GM21447 (cell line): ENCODE data around the gene GINS3.
A peak's percentile ranks its signal among the peaks of the same experiment; 100 is the strongest.

Source experiments
- ATAC-seq: cut with Tn5 transposase; IDR thresholded peaks from one replicate; pipeline ENCODE4 v1.9.1; 2021; ENCODE audit not compliant: unreplicated experiment

The GINS3 gene

DNA sequence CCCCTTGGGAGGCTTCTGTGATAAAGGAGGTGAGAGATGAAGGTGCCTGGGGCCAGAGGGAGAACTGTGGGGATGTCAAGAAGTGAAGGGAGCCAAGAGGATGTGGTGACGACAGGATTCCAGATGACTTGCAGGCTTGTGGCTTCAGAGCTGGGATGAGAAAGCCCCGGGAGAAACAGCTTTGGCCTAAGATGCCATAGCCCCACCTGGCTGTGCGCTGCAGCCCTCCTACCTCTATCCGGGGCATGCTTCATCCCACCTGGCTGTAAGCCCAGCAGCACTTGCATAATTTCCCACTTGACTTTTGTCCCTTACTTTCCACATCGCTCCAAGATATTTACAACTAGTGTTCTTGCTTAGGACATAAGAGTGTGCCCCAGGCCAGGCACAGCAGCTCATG, 29.3 kb downstream of the GINS3 start:
- no peak for ATAC-seq

DNA sequence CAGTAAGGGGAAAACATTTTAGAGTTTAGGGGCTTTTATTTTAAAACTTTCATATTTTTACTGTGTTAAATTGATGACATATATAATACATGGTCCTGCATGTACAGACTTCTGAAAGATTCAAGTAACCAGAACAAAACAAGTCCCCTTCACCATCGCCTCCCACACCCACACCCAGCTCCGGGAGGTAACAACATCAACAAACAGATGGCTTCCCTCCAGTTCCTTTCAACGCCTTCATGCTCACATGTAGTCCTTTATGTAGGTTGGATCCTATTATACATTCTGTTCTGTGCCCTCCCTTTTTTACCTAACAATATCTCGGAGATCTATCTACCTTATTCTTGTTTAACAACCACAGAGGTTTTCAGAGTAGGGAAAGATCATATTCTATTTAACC, 30.5 kb downstream of the GINS3 start:
- ATAC-seq, result no peak

DNA sequence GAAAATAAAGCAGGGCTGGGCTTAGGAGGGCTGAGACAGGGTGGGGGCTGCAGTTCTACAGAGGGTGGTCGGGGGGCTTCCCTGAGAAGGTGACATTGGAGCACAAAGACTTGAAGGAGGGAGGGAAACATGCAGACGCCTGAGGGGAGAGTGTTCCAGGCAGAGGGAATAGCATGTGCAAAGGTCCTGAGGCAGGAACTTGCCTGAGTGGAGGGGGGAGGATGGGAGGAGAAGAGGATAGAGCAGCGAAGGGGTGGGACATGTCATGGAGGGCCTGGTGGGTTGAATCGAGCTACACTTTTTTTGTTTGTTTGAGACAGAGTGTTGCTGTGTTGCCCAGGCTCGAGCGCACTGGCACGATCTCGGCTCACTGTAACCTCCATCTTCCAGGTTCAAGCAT, 33.0 kb downstream of the GINS3 start:
- no peak for ATAC-seq

DNA sequence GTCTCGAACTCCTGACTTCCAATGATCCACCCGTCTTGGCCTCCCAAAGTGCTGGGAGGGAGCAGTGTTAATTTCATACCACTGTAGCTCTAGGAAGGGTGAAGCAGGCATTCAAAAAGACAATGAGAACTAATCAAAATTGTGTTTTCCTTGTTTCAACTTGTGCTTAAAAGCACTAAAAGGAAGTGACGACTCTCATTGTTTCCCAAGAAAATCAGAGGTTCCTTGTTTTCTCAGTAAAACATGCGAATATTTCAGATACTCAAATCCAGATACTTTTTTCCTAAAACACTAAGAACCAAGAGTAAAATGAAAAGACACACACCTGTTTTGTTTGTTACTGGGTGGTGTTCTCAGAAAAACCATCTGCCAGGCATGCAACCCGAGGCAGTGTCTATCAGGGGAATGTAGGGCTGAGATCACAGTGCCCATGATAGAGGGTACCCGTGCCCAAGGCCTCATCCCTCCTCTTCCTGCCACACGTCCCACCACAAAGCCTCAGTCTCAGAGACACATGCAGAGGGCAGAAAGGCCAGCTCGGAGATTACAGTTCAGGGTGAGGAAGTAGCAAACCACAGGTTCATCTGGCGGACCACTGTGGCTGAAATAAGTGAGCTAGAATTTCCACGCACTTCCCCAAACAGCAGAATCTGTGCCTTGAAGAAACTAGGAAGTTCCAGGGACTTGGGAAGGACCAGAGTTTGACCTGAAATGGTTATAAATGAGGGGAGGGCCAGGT, 33.7 kb downstream of the GINS3 start:
- ATAC-seq, result peak; percentile 90

DNA sequence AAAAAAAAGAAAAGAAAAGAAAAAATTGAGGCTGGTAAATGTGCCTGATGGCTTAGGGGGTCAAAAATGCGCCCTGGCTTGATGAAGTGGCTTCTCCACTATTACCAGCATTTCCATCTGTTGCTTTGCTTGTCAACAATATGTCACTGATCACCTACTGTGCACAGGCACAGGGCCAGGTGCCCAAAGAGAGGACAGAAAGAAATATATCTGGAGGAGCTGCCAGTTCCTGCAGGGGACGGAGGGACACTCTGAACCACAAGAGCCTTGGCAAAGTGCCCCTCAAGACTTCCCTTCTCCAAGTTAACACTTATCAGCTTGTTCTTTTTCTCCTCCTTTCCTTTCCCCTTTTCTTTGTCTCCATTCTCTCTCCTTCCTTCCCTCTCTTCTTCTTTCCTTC, 34.7 kb downstream of the GINS3 start:
- no peak for ATAC-seq

DNA sequence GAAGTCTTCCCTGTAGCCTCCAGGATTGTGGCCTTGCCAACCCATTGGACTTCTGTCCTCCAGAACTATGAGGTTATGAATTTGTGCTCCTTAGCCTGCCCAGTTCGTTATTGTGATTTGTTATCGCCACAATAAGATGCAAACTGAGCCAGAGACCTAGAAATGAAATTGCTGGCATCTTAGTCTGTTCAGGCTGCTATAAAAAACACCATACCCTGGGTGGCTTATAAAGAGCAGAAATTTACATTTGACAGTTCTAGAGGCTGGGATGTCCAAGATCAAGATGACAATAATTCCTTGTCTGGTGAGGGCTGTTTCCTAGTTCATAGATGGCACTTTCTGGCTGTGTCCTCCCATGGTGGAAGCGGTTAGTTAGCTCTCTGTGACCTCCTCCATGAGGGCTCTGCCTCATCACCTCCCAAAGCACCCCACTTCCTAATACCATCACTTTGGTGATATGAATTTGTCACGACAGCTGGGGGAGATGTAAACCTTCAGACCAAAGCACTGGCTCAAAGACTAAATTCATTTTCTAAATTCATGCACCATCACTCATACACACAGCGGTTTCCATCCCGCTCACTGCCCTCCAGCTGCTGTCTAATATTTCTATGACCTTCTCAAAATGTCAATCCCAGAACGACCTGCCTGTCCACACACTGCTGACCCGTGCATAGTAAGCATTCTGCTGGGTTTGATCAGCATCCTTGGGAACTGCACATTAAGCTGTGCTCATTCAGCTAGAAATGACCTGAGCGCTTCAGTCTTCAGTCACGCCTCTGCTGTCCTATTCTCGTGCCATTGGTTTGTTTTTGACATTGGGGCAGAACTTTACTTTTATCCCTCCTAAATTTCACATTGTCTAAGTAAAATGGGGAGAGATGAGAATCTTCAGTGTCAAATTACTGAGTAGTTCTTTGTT, 36.6 kb downstream of the GINS3 start:
- no peak for ATAC-seq

DNA sequence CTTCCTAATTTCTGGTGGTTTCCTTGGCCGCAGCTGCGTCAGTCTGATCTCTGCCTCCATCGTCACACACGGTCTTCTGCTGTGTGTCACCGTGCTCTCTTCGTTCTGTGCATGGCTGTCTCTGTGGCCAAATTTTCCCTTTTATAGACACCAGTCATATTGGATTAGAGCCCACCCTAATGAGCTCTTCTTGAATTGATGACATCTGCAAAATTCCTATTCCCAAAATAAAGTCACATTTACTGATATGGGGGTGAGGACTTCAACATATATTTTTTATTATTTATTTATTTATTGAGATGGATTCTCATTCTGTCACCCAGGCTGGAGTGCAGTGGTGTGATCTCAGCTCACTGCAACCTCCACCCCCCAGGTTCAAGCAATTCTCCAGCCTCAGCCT, 38.4 kb downstream of the GINS3 start:
- no peak for ATAC-seq

DNA sequence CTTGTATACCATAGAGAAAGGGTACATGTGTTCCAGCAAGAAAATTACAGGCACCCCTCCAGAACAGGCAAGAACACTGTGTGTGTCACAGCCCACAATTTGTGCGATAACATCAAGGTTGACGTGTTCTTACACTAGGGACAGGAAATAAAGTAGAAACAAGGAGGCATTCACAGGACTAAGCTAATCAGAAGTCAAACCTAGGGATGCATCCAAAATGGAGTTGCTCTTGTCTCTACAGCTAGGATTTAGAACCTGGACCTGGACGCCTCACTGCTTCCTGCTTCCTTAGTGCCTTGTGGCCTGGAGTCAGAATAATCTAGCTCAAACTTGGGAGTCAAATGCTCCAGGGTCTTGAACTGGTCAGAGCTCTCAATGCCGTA, 41.3 kb downstream of the GINS3 start:
- no peak for ATAC-seq

DNA sequence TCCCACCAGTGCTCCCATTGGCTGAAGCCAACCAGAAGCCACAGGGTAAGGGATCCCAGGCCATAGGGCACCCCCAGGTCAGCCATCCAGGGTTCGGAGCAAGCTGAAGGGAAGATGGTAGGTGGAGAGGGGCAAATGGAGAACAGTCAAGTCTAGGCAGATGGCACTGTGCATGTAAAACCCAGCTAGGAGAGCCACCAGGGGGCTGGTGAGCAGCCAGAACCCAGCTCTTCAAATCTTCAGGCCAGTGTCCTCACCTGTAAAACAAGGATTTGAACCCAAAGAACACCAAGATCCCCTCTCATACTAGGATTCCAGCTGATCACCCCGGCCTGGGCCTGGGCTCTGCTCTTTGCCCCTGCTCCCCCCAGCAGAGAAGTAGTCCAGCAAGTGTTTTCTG, 43.5 kb downstream of the GINS3 start:
- no peak for ATAC-seq

DNA sequence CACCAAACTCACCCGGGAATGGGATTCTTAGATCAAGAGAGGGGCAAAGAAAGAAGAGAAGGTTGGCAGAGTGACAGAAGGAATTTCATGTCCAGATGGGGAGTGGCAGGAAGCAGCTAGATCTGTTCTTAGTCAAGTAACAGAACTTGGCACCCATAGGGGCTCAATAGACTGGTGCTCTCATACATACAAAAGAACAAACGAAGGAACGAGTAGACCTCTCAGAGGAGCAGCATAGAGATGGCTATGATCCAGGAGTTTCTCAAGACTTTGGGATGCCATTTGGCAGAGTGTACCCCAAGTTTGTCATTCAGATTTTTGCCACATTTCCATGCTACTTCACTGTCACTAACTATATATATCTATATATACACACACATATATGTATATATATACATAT, 47.9 kb downstream of the GINS3 start:
- ATAC-seq, result no peak

DNA sequence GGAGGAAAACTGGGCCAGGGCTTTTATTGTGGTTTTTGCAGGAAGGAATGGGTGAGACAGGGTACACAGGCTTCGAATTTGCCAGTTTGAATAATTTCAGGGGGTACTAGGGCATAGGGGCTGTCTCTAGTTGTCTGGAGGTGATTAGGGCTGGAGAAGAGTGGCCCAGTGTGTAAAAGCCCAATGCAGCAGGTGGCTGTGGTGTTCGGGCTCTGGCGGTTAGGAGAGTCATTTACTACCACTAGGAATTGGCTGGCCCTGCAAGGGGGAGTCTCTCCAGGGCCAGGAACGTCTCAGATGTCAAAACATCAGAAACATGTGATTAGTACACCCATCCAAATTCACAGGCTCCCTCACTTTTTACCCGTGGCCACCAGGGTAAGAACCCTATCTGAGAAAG, 50.3 kb downstream of the GINS3 start:
- no peak for ATAC-seq

DNA sequence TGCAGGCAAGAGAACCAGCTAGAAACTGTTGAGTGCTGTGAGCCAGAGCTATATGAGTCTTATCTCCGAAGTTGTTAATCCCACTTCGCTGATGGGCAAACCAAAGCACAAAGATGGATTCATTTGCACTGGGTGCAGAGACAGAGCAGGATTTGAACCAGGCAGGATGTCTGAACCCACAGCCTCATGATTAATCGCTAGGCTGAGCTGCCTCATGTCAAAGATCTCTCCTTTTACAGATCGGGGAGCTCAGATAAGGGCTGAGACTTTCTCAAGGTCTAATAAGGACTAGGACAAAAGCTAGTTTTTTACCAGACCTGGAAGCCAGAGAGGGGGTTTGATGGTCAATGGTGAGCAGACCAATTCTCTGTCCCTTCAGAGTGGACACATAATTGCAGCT, 51.5 kb downstream of the GINS3 start:
- ATAC-seq, result no peak

DNA sequence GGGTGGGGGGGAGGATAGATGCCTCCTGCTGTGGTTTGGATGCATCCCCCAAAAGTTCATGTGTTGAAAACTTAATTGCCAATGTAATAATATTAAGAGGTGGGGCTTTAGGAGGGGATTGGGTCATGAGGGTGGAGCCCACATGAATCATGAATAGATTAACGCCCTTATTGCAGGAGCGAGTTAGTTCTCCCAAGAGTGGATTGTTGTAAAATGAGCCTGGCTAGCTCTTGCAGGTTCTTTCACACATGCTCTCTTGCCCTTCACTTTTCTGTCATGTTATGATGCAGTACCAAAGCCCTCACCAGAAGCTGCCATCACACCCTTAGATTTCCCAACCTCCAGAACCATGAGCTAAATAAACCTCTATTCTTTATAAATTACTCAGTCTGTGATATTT, 52.0 kb downstream of the GINS3 start:
- no peak for ATAC-seq

DNA sequence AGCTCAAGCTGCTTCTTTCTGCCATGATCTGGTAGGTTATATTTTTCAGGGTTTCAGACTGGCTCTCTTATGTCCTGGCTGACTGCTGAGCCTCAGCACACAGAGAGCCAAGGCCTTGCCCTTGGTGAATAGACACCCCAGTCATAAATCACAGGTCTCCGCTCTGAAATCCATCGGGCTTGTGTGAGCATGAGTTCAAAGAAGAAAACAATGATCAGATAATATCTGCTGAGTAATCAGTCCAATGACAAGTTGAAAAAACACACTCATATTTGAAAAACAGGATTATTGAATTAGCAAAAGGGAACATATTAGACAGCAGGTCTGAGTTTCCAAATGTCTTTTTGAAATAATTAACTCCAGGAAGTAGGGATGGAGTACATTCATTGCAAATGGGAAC, 56.6 kb downstream of the GINS3 start:
- ATAC-seq, result no peak

DNA sequence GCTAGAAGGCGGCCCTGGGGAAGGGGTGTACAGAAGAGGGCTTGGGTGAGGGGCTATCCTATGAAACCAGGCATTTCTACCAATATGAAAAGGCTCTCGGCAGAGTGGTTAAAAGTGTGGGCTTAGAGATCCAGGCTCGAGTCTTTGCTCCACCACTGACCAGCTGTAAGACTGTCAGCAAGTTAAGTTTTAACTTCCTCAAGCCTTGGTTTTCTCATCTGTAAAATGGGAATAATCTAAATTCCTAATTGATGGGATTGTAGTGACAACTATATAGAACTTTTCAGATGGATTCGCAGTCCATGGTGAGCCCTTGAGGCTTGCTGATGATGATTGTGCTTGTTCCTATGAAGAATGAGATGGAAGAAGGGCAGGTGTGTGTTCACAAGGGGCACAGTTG, 57.0 kb downstream of the GINS3 start:
- no peak for ATAC-seq

DNA sequence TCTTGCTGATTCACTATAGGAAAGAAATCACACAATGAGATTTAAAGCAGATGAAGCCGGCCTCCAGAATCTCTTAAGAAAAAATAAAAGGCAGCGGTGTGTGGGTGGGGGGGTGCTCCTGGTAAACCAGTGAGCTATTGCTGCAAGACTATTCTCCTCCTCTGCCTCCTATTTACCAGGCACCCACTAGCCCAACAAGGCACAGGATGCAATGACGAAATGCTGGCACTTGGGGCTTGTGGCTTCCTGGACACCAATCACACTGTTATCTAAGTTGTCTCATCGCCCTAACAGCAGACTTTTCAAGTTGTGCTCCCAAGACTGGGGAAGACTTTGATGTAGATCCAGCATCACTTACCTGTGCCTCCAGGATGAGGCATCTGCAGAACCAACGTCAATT, 57.5 kb downstream of the GINS3 start:
- ATAC-seq, result no peak

DNA sequence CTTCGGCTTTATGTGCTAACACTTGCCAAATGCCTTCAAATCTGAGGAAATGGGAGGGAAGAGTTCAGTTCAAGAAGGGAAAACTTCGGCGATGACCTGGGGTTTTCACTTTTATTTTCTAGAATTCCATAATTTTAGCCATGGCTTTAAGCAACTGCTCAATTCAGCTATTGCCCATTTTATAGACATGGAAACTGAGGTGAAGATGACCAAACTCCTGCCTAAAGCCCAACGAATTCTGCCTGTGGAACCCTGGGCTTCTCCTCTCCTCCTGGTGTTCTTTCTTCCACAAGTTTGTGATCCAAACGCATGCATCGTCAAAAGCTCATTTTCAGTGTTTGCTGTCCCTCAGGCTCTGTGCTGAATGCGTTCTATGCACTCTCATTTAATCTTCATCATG, 58.3 kb downstream of the GINS3 start:
- no peak for ATAC-seq

DNA sequence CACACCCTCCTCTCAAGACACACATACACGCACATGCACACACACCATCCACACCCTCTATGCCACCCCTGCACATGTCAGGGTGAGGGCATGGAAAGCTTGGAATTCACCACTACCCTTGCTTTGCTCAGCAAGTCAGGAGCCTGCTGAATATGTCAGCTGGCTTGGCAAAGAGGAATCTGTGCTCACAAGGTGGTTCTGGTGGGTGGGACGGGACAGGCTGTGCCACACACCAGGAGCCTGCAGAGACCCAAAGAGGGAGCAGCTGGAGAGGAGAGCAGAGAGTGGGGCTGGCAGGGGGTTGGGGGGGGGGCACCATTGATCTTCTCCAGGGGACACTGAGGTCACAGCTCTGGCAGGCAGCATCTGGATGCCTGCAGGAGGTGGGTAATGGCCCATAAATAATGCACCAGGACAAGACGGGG, 59.0 kb downstream of the GINS3 start:
- no peak for ATAC-seq

DNA sequence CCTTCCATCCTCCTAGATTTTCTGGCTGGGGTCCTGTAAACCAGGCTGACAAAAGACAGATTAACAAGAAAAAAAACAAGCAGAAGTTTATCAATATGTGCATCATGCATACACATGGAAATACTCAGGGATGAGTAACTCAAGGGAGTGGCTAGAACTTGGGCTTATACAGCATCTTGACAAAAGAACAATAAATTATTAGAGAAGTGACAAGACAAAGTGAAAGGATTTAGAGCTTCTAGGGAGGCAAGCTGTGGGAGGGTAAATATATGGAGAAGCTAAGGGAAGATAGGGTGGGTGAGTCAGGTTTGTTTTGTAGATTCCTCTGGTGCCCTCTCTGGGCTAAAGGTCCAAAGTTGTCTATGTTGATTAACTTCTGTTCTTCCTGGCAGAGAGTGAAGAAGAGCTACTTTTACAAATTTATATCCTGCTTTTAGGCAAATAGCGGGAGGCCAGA, 59.7 kb downstream of the GINS3 start:
- no peak for ATAC-seq

DNA sequence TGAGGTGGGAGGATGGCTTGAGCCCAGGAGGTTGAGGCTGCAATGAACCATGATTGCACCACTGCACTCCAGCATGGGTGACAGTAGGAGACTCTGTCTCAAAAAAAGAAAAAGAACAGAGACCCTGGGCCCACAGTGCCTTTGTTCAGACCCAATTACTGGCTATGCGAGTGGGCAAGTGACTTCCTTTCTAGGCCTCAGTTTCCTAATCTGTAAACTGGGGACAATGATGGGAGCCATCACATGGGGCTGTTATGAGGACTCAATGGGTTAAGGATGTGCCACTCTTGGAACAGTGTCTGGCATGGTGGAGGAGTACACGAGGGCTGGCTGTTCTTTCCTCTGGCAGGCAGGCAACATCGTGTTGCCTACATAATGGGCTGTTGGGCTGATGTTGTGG, 60.4 kb downstream of the GINS3 start:
- ATAC-seq, result no peak

DNA sequence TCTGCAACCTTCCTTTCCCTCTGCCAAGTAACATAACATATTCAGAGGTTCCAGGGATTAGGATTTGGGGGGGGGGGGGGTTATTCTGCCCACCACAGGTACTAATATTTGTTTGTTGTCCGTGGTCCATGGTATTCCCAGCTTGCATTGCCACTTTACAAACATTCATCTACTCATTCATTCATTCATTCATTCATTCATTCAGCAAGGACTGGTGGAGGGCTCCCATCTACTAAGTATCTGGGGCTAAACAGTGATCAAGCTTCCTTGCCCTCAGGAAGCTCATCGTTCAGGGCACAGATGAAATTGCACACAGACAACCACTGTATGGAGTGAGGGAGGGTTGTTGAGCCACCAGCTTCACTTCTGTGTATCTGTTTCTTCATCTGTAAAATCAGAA, 61.9 kb downstream of the GINS3 start:
- no peak for ATAC-seq

DNA sequence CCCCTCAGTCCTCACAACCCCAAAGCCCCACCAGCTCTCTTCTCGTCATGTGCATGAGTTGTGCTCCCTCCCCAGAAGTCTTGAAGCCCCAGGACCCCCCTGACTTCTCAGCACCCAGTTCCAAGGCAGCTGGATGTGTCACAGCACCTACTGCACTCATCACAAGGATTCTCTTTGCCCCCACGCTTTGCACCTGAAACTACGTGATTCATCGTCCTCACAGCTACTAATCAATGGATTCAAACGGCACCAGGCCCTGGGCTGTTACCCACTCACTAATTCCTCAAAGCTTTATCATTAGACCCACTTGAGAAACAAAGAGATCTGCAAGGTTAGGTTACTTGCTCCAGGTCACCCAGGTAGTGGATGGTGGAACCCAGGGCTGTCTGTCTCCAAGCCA, 62.6 kb downstream of the GINS3 start:
- ATAC-seq, result no peak
